AG09309 (cell line): Measurements from ENCODE around the gene TYROBP.

Source experiments
- DNase-seq: peaks from one replicate; pipeline ENCODE4 v3.0.0-alpha.2; 2010; ENCODE audit warnings: low read depth
- H3K4me3 ChIP-seq: 2 replicates; pipeline ENCODE4 v1.5.1; 2011; ENCODE audit warnings: mild to moderate bottlenecking, low read depth, low read length, moderate library complexity; ENCODE audit not compliant: control insufficient read depth
- CTCF ChIP-seq: IDR thresholded peaks from 2 replicates; pipeline ENCODE4 v1.5.1; 2011; ENCODE audit warnings: mild to moderate bottlenecking, low read depth, low read length, inconsistent platforms; ENCODE audit not compliant: insufficient read depth, control insufficient read depth; ENCODE audit errors: missing control alignments

TYROBP gene

DNA sequence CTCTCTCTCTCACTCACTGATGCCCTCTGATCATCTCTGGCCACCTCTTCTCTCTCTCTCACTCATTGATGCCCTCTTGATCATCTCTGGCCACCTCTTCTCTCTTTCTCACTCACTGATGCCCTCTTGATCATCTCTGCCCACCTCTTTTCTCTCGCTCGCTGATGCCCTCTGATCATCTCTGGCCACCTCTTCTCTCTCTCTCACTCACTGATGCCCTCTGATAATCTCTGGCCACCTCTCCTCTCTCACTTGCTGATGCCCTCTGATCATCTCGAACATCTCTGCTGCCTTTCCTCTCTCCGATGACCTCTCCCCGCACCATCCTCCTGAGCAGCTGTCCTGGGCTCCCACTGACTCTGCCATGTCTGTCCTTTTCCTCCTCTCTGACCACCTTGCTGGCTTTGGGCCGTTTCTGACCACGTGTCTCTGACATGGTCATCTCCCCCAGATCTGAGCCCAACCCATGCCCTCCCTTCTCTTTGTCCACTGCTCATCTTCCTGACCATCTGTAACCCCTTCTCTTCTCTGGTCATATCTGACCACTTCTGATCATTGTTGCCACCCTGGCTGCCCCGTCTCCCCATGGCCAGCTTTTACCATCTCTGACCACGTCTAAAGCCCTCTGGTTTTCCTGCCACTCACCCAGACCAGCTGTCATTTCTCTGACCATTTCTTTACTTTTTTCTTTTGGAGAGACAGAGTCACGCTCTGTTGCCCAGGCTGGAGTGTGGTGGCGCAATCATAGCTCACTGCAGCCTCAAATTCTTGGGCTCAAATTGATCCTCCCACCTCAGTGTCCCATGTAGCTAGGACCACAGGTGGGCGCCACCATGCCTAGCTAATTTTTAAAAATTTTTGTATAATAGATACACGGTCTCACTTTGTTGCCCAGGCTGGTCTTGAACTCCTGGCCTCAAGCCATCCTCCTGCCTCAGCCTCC lies 30.5 kb upstream of the TYROBP start:
- no peak for TF ChIP-seq CTCF
- H3K4me3 ChIP-seq: no peak overlapping the region; the same call in 1 of the 2 replicates

GRCh38 chr19:35937345-35938281 lies 29.5 kb upstream of the TYROBP start:
- no peak for DNase-seq
- peak overlapping the region; percentile 60 for H3K4me3 ChIP-seq
- no peak for TF ChIP-seq CTCF

More for the DNA sequence above, 30.5 kb upstream of the TYROBP start:
- no peak for DNase-seq

GRCh38 chr19:35936738-35937268 lies 28.7 kb upstream of the TYROBP start:
- H3K4me3 ChIP-seq: peak overlapping the region; percentile 60
- TF ChIP-seq CTCF: no peak
- no peak for DNase-seq

DNA sequence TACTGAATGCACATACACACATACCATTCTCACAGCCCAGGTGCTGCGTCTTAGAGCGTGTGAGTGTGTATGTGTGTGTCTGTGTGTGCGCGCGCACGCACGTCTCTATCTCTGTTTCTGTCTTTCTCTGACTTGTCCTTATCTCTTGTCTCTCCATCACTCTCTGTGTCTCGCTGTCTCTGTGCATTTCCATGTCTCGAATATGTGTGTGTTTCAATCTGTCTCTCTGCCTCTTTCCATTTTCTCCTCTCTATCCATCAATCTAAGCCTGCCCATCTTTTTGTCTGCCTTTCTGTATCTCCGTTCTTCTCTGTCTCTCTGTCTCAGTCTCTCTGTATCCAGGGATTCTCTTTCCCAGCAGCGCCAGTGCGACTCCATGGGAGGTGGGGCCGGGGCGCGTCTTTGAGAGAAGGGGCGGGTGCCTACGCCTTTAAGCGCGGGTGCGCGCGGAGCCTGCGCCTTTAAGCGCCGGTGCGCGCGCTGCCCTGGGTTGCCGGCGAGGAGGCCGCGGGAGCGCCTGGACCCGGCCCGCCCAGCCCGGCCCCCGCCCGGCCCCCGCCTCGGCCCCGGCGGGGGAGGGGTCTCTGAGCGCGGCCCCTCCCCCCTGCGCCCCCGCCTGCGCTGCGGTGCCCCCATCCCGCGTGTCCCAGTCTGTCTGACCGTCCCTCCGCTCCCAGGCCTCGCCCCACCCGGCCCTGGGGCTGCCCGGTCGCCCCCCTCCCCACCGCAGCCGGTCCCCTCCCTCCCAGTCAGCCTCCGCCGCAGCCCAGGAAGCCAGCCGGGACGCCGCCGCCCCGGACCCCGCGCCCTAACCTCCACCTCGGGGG lies 28.0 kb upstream of the TYROBP start, which contains the start of gene LRFN3:
LRFN3 (plus strand) TSS at position 464 of the 827 bp plus-strand sequence. CDS start 3,052 bp downstream, outside the sequence.
- TF ChIP-seq CTCF: no peak
- DNase-seq: no peak
- H3K4me3 ChIP-seq: peak within 1 kb of the TSS; percentile 60

DNA sequence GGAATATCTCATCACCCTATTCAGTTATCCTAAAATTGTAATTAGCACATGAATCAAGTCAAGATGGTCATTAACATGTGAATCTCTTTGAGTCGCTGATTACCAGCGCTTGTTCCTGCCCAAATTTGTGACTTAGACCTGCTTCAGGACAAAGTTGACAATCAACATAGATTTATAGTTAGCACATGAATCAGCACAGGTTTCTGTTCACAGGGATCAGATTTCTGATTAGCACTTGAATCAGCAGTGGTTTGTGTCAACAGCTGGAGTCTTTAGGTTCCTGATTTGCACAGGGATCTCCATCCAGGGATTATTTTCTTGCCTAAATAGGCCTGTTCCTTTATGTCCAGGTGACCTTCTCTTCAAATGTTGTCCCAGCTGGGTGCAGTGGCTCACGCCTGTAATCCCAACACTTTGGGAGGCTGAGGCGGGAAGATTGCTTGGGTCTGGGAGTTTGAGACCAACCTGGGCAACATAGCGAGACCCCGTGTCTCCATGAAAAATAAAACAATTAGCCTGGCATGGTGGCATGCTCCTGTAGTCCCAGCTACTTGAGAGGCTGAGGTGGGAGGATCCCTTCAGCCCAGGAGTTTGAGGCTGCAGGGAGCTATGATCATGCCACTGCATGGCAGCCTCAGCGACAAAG lies 24.3 kb upstream of the TYROBP start:
- TF ChIP-seq CTCF: no peak
- DNase-seq: no peak
- no peak overlapping the region for H3K4me3 ChIP-seq

DNA sequence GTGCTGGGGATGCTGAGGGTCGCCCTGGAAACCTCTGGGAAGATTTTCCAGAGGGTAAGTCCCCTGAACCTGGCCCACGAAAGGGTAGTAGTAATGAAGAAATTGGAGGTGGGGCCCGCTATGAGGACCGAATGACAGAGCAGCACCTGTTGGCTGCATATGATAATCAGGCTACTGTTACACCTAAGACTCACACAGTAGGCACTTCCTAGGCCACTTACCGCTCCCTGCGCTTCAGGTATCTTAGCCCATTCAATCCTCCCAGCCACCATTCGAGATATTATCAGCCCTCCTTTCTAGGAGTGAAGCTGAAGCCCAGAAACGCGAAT lies 23.7 kb upstream of the TYROBP start:
- DNase-seq: no peak
- H3K4me3 ChIP-seq: no peak overlapping the region
- TF ChIP-seq CTCF: no peak
